ENCODE results near the gene ARAP3. TPM values are rescaled to one million over a fixed set of nuclear protein-coding genes. Genes with fewer than 3 reads are reported as not detected.

Gene ARAP3
- total RNA-seq, 1 donor from 2014 or later: 17.4 TPM

DNA sequence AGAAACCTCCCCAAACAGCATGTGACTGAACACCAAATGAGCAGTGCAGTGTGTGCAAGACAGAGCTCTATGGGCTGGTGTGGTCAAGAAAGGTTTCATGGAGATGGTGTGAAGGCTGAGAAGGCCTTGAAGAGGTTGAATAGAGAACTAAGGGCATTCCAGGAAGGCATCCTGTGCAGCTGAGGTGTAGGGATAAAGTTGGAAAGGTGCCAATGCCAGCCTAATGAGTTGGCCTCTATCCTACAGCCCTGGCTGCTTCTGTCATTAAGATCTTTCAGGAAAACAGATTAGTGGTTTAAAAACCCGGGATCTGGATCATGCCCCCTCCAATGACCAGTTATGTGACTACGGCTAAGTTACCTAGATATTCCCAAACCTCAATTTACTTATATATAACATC lies 49.4 kb downstream of the ARAP3 start:
- no peak overlapping the region for H3K4me2 ChIP-seq (ENCODE audit: low read length)
- H3K27me3 ChIP-seq (ENCODE audit: insufficient read depth, low read length): no peaks in the 10 kb centered on the region
- no peaks in the 10 kb centered on the region for H3K9me3 ChIP-seq (ENCODE audit: insufficient read depth, low read depth, low read length)
- peaks cover 11% of the 10 kb centered on the region for H3K36me3 ChIP-seq (ENCODE audit: insufficient read depth, low read length)
- TF ChIP-seq EZH2 (IDR thresholded peaks at IDR 0.05; ENCODE audit: insufficient read depth, low read length): no peak
- TF ChIP-seq, protein P1, sequence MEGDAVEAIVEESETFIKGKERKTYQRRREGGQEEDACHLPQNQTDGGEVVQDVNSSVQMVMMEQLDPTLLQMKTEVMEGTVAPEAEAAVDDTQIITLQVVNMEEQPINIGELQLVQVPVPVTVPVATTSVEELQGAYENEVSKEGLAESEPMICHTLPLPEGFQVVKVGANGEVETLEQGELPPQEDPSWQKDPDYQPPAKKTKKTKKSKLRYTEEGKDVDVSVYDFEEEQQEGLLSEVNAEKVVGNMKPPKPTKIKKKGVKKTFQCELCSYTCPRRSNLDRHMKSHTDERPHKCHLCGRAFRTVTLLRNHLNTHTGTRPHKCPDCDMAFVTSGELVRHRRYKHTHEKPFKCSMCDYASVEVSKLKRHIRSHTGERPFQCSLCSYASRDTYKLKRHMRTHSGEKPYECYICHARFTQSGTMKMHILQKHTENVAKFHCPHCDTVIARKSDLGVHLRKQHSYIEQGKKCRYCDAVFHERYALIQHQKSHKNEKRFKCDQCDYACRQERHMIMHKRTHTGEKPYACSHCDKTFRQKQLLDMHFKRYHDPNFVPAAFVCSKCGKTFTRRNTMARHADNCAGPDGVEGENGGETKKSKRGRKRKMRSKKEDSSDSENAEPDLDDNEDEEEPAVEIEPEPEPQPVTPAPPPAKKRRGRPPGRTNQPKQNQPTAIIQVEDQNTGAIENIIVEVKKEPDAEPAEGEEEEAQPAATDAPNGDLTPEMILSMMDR (IDR thresholded peaks at IDR 0.05; ENCODE audit: insufficient read depth, low read depth, low read length): no peak
- Mint-ChIP-seq H3K9me3 (ENCODE audit: unreplicated experiment) (no peaks in the 10 kb centered on the region), H3K4me3 (ENCODE audit: unreplicated experiment) (no peak overlapping the region), H3K27me3 (ENCODE audit: low read depth, unreplicated experiment) (no peaks in the 10 kb centered on the region), H3K27ac (ENCODE audit: unreplicated experiment) (no peak overlapping the region), H3K4me1 (ENCODE audit: low read depth, unreplicated experiment) (peaks cover 14% of the 10 kb centered on the region), H3K36me3 (ENCODE audit: low read depth, unreplicated experiment) (peaks cover 17% of the 10 kb centered on the region)
- H3K4me3 ChIP-seq (ENCODE audit: insufficient read depth, low read depth, low read length): no peak overlapping the region
- peaks cover 65% of the 10 kb centered on the region for H4K20me1 ChIP-seq (ENCODE audit: insufficient read depth, low read length)
- DNase-seq (ENCODE audit: low read depth) (no peak), FAIRE-seq (no peak)
- peaks cover 18% of the 10 kb centered on the region for H3K4me1 ChIP-seq (ENCODE audit: insufficient read depth, low read length)
- no peak overlapping the region for H3K9ac ChIP-seq (ENCODE audit: low read length)
- peaks cover 63% of the 10 kb centered on the region for H3K79me2 ChIP-seq (ENCODE audit: insufficient read depth, low read length)
- no peak overlapping the region for H3K27ac ChIP-seq (ENCODE audit: low read depth, low read length)
- H2AFZ ChIP-seq (ENCODE audit: low read depth, low read length): no peak overlapping the region

DNA sequence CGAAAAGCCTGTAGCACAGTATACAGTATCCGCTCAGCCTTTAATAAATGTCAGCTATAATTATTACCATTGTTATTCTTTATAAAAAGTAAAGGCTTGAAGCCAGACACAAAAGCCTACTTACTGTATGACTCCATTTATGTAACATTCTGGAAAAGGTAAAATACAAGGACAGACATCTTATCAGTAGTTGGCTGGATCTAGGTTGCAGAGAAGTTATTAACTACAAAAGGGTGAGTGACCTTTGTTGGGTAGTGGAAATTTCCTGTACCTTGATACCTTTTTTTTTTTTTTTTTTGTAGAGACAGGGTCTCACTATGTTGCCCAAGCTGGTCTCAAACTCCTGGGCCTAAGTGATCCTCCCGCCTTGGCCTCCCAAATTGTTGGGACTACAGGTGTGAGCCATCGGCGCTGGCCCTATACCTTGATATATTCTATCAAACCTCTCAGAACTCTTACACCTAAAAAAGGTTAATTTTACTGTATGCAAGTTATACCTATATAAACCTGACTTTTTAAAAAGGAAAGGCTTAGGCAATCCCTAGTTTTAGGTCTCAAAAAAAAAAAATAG lies 51.4 kb downstream of the ARAP3 start:
- H3K9ac ChIP-seq (ENCODE audit: low read length): no peak overlapping the region
- TF ChIP-seq EZH2 (IDR thresholded peaks at IDR 0.05; ENCODE audit: insufficient read depth, low read length): no peak
- TF ChIP-seq, protein P1 (IDR thresholded peaks at IDR 0.05; ENCODE audit: insufficient read depth, low read depth, low read length): no peak
- no peaks in the 10 kb centered on the region for H3K9me3 ChIP-seq (ENCODE audit: insufficient read depth, low read depth, low read length)
- H4K20me1 ChIP-seq (ENCODE audit: insufficient read depth, low read length): peaks cover 59% of the 10 kb centered on the region
- no peak overlapping the region for H3K4me2 ChIP-seq (ENCODE audit: low read length)
- H3K9me3 Mint-ChIP-seq (ENCODE audit: unreplicated experiment): no peaks in the 10 kb centered on the region
- no peak for DNase-seq (ENCODE audit: low read depth)
- H3K27me3 ChIP-seq (ENCODE audit: insufficient read depth, low read length): no peaks in the 10 kb centered on the region
- no peak overlapping the region for H3K4me3 Mint-ChIP-seq (ENCODE audit: unreplicated experiment)
- H3K4me1 Mint-ChIP-seq (ENCODE audit: low read depth, unreplicated experiment): peaks cover 15% of the 10 kb centered on the region
- H3K27ac ChIP-seq (ENCODE audit: low read depth, low read length): no peak overlapping the region
- peaks cover 24% of the 10 kb centered on the region for H3K36me3 Mint-ChIP-seq (ENCODE audit: low read depth, unreplicated experiment)
- H3K4me3 ChIP-seq (ENCODE audit: insufficient read depth, low read depth, low read length): no peak overlapping the region
- H3K27ac Mint-ChIP-seq (ENCODE audit: unreplicated experiment): no peak overlapping the region
- peaks cover 17% of the 10 kb centered on the region for H3K36me3 ChIP-seq (ENCODE audit: insufficient read depth, low read length)
- peaks cover 6% of the 10 kb centered on the region for H3K4me1 ChIP-seq (ENCODE audit: insufficient read depth, low read length)
- peaks cover 53% of the 10 kb centered on the region for H3K79me2 ChIP-seq (ENCODE audit: insufficient read depth, low read length)
- no peak for FAIRE-seq
- no peak overlapping the region for H2AFZ ChIP-seq (ENCODE audit: low read depth, low read length)
- no peaks in the 10 kb centered on the region for H3K27me3 Mint-ChIP-seq (ENCODE audit: low read depth, unreplicated experiment)

DNA sequence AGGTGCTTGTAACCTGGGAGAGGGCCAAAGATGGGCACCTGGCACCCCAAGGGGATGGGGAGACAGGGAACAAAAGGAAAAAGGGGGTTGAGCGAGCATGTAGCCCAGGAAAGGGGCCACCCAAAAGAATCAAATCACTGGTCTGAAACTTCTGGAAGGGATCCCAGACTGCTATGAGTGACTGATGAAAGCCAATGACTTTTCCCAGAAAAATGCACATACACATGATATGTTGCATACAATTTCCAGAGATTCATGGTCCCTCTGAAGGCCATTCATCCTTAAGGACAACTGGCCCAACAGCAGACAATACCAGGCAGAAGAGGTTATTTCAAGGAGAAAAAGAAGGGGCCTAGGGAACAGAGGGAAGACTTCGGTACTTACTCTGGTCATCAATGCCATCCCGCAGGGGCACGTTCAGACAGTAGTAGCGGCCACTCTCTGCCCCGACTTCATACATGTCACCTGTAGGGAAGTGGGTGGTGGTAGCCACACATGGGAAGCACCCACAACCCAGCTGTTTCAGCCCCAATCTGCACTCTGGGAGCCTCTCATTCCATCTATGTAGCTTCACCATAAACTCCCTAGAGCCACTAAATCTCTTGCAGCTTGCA lies 53.7 kb downstream of the ARAP3 start:
- no peaks in the 10 kb centered on the region for H3K9me3 Mint-ChIP-seq (ENCODE audit: unreplicated experiment)
- peaks cover 30% of the 10 kb centered on the region for H3K79me2 ChIP-seq (ENCODE audit: insufficient read depth, low read length)
- peaks cover 22% of the 10 kb centered on the region for H3K36me3 Mint-ChIP-seq (ENCODE audit: low read depth, unreplicated experiment)
- H3K27ac Mint-ChIP-seq (ENCODE audit: unreplicated experiment): no peak overlapping the region
- TF ChIP-seq, protein P1 (IDR thresholded peaks at IDR 0.05; ENCODE audit: insufficient read depth, low read depth, low read length): no peak
- no peak for TF ChIP-seq EZH2 (IDR thresholded peaks at IDR 0.05; ENCODE audit: insufficient read depth, low read length)
- DNase-seq (ENCODE audit: low read depth) (no peak), FAIRE-seq (no peak)
- peaks cover 32% of the 10 kb centered on the region for H3K36me3 ChIP-seq (ENCODE audit: insufficient read depth, low read length)
- peak overlapping the region; percentile 12 for H3K4me3 Mint-ChIP-seq (ENCODE audit: unreplicated experiment)
- no peak overlapping the region for H3K9ac ChIP-seq (ENCODE audit: low read length)
- no peaks in the 10 kb centered on the region for H3K27me3 Mint-ChIP-seq (ENCODE audit: low read depth, unreplicated experiment)
- no peak overlapping the region for H3K4me2 ChIP-seq (ENCODE audit: low read length)
- no peaks in the 10 kb centered on the region for H3K27me3 ChIP-seq (ENCODE audit: insufficient read depth, low read length)
- H3K9me3 ChIP-seq (ENCODE audit: insufficient read depth, low read depth, low read length): no peaks in the 10 kb centered on the region
- H3K4me3 ChIP-seq (ENCODE audit: insufficient read depth, low read depth, low read length): no peak overlapping the region
- H2AFZ ChIP-seq (ENCODE audit: low read depth, low read length): no peak overlapping the region
- H4K20me1 ChIP-seq (ENCODE audit: insufficient read depth, low read length): peaks cover 41% of the 10 kb centered on the region
- peaks cover 5% of the 10 kb centered on the region for H3K4me1 Mint-ChIP-seq (ENCODE audit: low read depth, unreplicated experiment)
- no peaks in the 10 kb centered on the region for H3K4me1 ChIP-seq (ENCODE audit: insufficient read depth, low read length)
- no peak overlapping the region for H3K27ac ChIP-seq (ENCODE audit: low read depth, low read length)
